HTERT RPE-1 (cell line): ENCODE measurements around the gene NCAM1.

ENCODE experiments used
- in situ Hi-C: fragments of 300-500 bp; cut with MboI; formaldehyde crosslinking; loops from 4 replicates; pipeline ENCODE4 v1.14.3; 2020; ENCODE audit warnings: low sequenced_read_pairs

The NCAM1 gene

DNA sequence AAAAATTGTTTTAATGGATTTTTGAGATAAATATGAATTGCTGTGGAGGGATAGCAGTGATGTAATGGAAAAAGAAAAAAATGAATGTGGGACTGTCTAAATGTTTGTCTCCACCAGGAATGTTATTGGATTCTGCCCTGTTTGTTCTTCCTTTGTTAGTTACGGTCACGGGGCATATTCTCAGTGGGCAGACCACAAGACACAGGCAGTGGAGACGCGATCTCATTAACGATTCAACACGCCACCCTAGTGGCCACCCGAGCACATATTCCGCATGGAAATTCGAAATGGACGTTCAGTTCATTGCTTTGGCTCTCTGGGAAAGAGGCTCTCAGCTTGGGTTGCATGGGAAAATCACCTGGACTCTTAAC is 201.4 kb downstream of the NCAM1 start:
- in situ Hi-C loops = no loop called here

DNA sequence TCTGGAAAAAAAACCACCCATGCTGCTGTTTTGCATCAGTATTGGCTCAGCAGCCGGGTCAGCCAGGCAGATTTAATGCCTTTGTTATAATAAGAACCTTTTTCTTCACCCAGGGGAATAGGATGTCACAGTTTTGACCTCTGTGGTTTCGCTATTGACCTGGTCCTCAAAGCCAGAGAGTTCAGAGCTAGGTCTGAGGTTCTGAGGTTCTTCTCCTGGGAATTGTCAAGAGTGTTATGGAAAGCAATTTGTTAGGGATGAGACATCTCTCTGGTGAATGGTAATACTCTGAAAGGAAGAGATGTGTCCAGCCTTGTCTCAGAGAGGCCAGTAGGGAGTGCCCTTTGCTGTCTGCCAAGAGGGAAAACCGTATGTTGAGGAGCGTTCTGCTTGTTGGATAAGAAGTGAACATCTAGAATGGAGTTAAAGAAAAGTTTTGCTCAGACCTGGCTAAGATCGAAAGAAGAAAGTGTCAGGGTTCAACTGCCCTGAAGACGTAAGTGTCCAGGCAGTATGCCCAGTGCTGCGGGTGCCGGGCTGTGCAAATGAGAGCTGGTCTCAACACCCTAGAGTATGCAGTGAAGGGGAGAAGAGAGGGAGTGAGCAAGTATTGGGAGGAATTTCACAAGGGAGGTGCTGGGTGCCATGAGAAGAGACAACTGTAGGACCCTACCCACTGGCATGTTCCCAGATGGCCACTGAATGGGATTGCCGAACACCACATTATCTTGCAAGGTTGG is 202.2 kb downstream of the NCAM1 start:
- in situ Hi-C loops = no loop called here

DNA sequence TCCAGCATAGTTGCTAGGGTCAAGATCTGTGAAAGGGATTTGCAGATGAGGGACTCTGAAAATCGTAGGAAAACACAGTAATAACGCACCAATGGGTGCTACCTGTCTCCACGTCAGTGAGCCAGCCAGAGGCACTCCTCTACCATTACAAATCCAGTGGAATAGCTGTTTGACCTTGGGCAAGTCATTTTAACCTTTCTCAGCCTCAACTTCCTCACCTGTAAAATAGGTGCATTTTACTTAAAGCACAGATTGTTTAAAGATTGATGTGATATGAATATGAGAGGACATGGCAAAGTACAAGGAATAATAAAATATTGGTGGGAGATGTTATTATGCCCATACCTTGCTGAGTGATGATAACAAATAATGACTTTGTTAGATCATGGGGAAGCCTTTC is 205.1 kb downstream of the NCAM1 start:
- in situ Hi-C loops = no loop called here

DNA sequence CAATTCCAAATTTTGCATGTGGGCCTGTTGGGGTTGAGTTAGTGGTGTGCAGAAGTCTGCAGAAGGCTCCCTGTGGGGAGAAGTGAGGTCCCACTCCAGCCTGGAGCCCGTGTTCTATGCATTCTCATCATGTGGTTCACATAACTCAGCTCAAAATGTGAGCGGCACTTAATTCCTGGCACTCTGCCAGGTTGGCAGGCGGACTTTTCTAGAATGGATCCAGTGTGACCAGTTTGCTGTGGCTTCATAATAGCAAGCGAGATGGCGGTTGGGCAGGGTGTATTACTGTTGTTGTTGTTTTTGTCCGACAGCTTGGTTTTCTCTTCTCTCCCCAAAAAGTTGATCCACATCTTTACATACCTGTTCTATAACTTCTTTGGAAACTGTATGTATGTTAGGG is 206.4 kb downstream of the NCAM1 start:
- in situ Hi-C loops = no loop called here

- in situ Hi-C loops = no loop called here
Observed at GRCh38 chr11:113168354-113169342, 207.4 kb downstream of the NCAM1 start.

DNA sequence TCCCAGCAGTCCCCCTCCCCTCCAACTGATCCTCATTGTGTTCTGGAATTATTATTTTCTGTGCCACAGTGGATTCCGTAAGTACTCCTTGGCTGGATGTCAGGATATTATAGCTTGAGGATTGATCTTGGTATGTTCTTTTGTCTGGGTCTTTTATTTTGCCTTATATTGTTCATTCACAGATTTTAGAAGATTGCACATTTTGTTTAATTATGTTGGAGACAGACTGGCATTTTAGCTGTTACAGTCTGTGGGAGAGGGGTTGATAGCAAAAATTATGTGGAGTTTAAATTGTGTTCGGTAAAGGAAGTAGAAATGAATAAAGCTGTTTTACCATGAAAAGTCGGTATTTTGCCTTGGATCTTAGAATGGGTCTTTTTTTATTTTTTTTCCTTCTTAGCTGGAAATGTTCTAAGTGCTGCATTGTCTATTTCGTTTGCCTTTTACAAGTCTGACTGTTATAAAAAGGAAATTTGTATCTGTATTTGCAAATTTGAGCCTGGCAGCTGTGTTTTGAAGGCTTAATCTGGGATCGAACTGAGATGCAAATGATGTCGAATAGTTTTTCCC is 211.2 kb downstream of the NCAM1 start:
- in situ Hi-C loops = no loop called here

DNA sequence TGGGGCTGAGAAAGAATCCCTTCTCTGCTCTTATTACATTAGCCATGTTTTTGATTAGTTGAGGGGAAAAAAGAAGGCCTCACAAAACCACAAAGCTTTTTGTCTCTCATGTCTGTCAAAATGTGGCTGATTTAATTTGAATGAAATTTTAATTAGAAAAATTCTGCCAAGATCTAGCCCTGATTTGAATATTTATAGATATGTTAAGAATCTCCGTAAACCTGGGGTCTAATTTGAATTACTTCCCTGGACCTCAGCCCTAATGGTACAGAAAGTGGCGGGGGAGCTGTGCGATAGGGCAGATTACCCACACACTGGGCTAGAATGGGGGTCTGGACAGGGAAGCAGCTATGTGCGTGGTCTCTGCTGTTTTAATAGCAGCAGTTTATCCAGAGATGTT is 211.9 kb downstream of the NCAM1 start:
- in situ Hi-C loops = no loop called here

GRCh38 chr11:113174882-113175281 is 213.7 kb downstream of the NCAM1 start:
- in situ Hi-C loops = no loop called here

DNA sequence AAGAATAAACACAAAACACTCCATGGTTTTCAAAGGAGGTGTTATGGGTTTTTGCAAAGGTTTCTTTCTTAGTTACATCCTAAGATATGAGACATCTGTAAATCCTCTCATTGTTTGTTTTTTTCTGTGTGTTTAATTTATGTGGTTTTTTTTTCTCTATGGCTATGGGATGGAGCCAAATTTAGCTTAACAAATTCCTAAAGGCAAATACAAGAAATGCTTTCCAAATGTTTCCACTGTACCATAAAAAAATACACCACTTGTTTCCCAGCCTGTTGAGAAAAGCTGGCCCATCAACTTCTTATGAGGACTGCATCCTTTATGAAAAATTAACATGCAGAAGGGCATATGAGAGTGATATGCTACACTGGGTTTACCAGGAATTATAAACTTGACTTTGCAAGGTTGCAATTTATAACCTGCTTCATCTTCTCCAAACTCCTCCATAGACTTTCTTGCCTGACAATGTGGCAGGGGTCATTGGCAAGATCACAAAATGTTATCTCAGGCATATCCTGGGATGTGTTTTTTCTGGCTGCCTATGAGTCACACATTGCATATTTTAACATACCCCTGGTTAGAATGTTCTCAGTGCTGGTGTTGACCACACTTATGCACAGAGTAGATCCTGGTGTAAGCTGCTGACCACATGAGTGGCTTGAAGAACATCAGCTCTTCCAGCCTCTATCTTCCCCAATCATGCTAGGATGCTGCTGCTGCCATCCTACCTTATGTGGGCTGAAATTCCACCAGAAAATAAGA is 215.6 kb downstream of the NCAM1 start:
- in situ Hi-C loops = no loop called here

DNA sequence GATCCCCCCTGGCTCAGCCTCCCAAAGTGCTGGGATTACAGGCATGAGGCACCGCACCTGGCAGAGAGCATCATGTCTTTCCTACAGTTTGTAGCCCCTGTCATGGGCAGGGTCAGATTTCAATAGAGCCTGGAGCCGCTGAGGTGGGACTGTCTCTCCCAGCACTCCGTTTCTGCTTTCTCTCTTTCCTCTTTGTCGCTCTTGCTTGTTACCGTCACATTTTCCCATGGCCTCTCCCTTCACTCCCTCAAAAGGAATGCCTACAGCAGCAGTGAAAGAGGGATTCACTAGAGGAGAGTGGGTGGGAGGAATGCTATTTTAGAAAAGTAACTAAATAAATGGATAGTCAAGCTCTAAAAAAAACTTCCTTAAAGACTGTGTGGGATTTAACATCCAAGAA is 216.5 kb downstream of the NCAM1 start:
- in situ Hi-C loops = no loop called here

DNA sequence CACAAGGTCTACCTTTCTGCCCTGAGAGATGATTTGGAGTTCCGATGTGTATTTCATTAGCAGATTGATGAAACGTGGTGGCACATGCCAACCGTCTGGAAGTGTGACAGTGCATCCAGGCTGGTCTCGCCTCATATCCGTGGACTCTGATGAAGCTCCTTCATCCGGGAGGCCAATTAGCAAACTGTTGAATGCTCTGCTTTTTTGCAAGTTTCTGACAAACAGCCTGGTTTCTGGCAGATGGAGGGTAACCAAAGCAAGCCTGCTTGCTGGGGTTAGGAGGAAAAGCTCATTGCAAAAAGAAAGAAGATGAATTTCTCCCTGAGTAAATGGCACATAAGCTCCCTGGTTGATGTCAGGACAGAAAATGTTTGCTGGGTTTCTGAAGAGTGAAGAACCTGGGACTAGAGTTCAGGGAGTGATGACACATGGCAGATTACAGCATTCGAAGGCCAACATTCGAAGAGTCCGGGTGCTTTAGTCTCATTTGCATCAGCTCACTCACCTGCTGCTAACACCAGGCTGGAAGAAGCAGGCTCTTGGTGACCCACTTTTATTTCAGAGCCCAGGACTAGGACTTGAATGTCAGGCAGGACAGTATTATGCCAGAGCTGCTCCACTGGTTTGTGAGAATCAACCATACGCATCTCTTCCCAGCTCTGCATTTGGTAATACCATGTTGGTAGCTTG is 217.3 kb downstream of the NCAM1 start:
- in situ Hi-C loops = no loop called here

DNA sequence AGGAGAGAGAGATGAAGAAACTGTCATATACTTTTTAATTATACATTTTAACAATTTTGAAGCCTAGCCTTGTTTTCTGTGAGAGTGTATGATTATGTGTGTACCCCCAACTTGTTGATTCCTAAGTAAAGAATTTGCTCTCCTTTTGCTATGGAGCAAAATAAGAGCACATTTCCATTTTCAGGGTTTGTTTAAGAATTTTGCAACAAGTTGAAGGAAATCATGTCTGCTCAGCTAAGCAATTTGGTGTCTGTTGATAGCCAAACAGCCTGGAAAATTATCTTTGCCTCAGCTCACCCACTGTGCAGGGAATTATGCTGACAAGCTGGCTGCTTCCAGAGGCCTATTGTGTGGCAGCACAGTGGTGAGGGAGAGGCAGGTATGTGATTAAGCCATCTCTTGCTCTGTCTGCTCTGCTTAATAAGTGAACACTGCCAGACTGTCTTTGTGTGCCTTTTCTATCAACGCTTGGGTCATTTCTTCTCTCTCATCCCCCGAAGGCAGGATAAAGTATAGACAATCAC is 218.0 kb downstream of the NCAM1 start:
- in situ Hi-C loops = no loop called here

DNA sequence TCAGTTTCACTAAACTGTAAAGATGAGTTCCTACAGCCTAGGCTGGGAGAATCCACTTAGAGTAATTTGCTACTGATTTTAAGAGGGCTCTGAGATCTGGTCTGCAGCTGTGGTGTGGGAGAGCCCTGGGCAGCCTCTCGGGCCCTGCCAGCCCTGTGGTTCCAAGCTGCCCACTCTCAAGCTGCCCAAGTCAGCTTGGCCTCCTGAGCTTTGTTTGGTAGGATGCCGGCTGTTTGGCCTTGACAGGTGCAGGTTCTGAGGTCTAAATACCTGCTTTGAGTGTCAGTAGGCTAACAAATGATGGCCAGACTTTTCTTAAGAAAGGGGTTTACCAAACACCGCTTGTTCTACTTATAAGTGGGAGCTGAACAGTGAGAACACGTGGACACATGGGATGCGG is 219.9 kb downstream of the NCAM1 start:
- in situ Hi-C loops = no loop called here

DNA sequence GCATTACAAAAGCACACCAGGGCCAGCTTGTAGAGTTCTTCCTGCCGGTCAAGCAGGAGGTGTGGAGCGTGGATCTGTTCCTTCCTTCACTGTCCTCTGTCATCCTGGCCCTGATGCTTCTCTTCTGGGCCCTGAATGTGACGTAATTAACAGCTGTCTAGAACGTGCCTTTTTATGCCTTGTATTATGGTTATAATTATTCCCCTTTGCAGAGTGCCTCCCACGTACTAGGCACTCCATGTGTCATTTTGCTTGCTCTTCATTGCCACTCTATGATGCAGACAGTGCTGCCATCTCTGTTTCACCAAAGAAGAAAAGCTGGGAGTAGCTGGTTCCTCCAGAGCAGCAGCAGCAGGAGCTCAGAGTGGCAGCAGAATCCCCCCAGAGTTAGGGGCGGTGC is 221.1 kb downstream of the NCAM1 start:
- in situ Hi-C loops = no loop called here

GRCh38 chr11:113184498-113184897 is 223.3 kb downstream of the NCAM1 start:
- in situ Hi-C loops = no loop called here

GRCh38 chr11:113188371-113188834 is 227.2 kb downstream of the NCAM1 start:
- in situ Hi-C loops = no loop called here

GRCh38 chr11:113189909-113190667 is 228.9 kb downstream of the NCAM1 start:
- in situ Hi-C loops = no loop called here

DNA sequence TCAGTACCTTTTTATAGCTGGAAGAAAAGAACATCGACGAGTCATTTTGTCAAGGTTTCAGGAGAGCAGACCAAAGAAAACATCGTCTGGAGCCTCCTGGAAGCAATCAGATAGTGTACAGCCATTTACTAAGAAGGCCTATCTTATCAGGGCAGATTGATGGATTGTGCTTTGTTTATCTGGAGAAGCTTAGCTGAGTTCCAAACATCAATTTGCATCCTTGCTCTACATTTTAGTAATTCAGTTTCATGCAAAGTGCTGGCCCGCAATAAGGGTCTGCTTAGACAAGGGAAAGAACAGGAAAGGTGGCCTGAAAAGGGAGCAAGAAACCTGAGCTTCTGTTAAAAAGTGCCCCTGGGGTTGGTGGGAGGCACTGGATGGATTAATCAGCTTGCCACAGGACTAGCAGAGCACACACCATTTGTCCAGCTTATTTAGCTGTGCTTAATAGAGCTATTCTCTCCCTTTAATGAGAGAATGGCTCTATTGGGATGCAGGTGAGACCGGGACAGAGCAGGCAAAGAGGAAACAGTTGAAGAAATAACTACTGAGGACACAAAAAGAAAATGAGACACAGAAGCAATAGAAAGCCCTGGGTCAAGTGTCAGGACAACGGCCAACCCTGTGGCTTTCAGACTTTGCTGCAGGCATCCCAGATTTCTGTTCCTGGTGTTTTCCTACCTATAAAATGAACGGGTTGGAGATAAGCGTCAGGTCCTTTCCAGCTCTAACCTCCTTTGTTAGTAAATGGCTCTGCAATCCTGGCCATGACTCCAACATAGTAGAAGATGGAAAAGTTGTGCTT is 231.1 kb downstream of the NCAM1 start:
- in situ Hi-C loops = no loop called here

DNA sequence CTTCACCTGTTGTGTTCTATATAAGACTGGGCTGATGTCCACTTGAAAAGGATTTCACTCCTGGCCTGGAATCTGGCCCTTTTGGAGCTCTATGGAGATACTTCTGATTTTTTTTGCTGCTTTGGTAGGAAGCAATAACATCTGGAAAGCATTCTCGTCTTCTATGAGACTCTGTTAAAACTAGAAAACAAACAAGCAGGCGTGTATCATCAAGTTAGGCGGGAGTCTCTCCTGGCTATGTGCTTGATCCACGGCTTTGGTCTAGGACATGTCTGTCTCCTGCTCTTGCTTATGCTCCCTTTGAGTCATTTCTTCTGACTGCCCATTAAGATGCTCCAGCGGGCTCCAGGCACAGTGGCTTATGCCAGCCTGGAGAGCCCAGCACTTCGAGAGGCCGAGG is 231.8 kb downstream of the NCAM1 start:
- in situ Hi-C loops = no loop called here
